Endothelial cell of umbilical vein (primary cell): ENCODE results near the gene POGZ. TPM values are rescaled to one million over a fixed set of nuclear protein-coding genes. Genes with fewer than 3 reads are reported as not detected.

Experiments
- BruUV-seq: library from RNA; stranded (reverse); fragments of 400-500 nt; replicated peaks from 2 replicates; lab custom pipeline; 2021; lab: Mats Ljungman, UMichigan
- CTCF ChIA-PET: fragments of 300-600, 350-600 bp; sonication (Branson Sonifier 250); formaldehyde crosslinking; loops from one replicate; lab custom pipeline; 2021; ENCODE audit warnings: antibody characterized with exemption, inconsistent platforms; lab: Charles Lee
- POLR2A ChIA-PET: fragments of 300-600, 350-600 bp; sonication (Branson Sonifier 250); formaldehyde crosslinking; loops from one replicate; lab custom pipeline; 2021; ENCODE audit warnings: antibody characterized with exemption, inconsistent platforms; lab: Charles Lee
- DNase-seq: peaks from one replicate; pipeline ENCODE4 v3.0.0-alpha.2; 2011; ENCODE audit warnings: low read depth, low spot score
- FAIRE-seq: peaks from 2 replicates; lab custom pipeline; 2011; peaks lifted over from hg19 to GRCh38; lab: Jason Lieb, UNC
- H2AFZ ChIP-seq: 2 replicates; pipeline ENCODE4 v1.6.0; 2012; ENCODE audit warnings: low read depth, low read length, control low read depth, inconsistent platforms
- H3K27ac ChIP-seq: 2 replicates; pipeline ENCODE4 v1.5.1; 2011; ENCODE audit warnings: low read depth, mild to moderate bottlenecking, control low read depth, low read length, moderate library complexity; ENCODE audit not compliant: insufficient read depth
- H3K27me3 ChIP-seq, 2 experiments: 2 replicates each; pipeline versions ENCODE4 v1.6.0 to v1.6.1; 2011; ENCODE audit warnings: low read length in 2 of 2, mixed read lengths in 1 of 2; ENCODE audit not compliant: control insufficient read depth in 2 of 2, insufficient read depth in 2 of 2
- H3K36me3 ChIP-seq, 2 experiments: 2 replicates in 1 of 2; 3 replicates in 1 of 2; pipeline ENCODE4 v1.5.1; 2011; ENCODE audit warnings: low read length in 2 of 2, mild to moderate bottlenecking in 1 of 2, moderate library complexity in 1 of 2; ENCODE audit not compliant: control insufficient read depth in 2 of 2, insufficient read depth in 2 of 2; ENCODE audit errors: extremely low read depth in 1 of 2
- H3K4me1 ChIP-seq: 3 replicates; pipeline ENCODE4 v1.5.1; 2011; ENCODE audit warnings: mild to moderate bottlenecking, low read length; ENCODE audit not compliant: control insufficient read depth, insufficient read depth; ENCODE audit errors: extremely low read depth
- H3K4me2 ChIP-seq: 2 replicates; pipeline ENCODE4 v1.6.1; 2011; ENCODE audit warnings: low read length, control low read depth, mixed read lengths; ENCODE audit not compliant: insufficient read depth
- H3K4me3 ChIP-seq, 3 experiments: fragments of 200-600 bp in 1 of 3; sonication (generic), shearing (Covaris generic) in 1 of 3; replicated peaks in 1 of 3; 2 replicates each; pipeline ENCODE4 v1.5.1; 2011 to 2016; ENCODE audit warnings: control low read depth in 3 of 3, low read length in 3 of 3, mild to moderate bottlenecking in 2 of 3, inconsistent platforms in 1 of 3, low read depth in 1 of 3, moderate library complexity in 1 of 3; ENCODE audit not compliant: insufficient read depth in 1 of 3
- H3K79me2 ChIP-seq: 2 replicates; pipeline ENCODE4 v1.6.0; 2012; ENCODE audit warnings: low read length, inconsistent platforms; ENCODE audit not compliant: control insufficient read depth, insufficient read depth
- H3K9ac ChIP-seq: replicated peaks from 2 replicates; pipeline ENCODE3; 2011; ENCODE audit warnings: low read length, control low read depth; ENCODE audit not compliant: insufficient read depth; ENCODE audit errors: extremely low read depth
- H3K9me1 ChIP-seq: replicated peaks from 3 replicates; pipeline ENCODE4 v1.6.0; 2011; ENCODE audit warnings: mild to moderate bottlenecking, low read length; ENCODE audit not compliant: control insufficient read depth, insufficient read depth; ENCODE audit errors: extremely low read depth
- H3K9me3 ChIP-seq: replicated peaks from 2 replicates; pipeline ENCODE4 v1.5.1; 2012; ENCODE audit warnings: low read length, inconsistent platforms; ENCODE audit not compliant: control insufficient read depth, insufficient read depth
- H4K20me1 ChIP-seq: replicated peaks from 2 replicates; pipeline ENCODE3; 2011; ENCODE audit warnings: mild to moderate bottlenecking, low read length; ENCODE audit not compliant: control insufficient read depth, insufficient read depth; ENCODE audit errors: extremely low read depth
- EZH2 ChIP-seq: IDR thresholded peaks from 2 replicates; pipeline ENCODE4 v1.6.1; 2012; ENCODE audit warnings: borderline replicate concordance, low read depth, mild to moderate bottlenecking, moderate library complexity, low read length, inconsistent platforms; ENCODE audit not compliant: severe bottlenecking
- FOS ChIP-seq: IDR thresholded peaks from 2 replicates; pipeline ENCODE4 v1.6.1; 2011; ENCODE audit warnings: mild to moderate bottlenecking, low read length, moderate library complexity, borderline replicate concordance; ENCODE audit not compliant: insufficient read depth
- GATA2 ChIP-seq: IDR thresholded peaks from 2 replicates; pipeline ENCODE4 v1.7.0; 2011; ENCODE audit warnings: low read depth, mild to moderate bottlenecking, moderate library complexity, mixed read lengths, low read length; ENCODE audit not compliant: insufficient read length, insufficient read depth
- JUN ChIP-seq: IDR thresholded peaks from 2 replicates; pipeline ENCODE4 v1.6.1; 2011; ENCODE audit warnings: borderline replicate concordance, low read depth; ENCODE audit not compliant: insufficient read length, insufficient read depth
- MYC ChIP-seq: IDR thresholded peaks from one replicate; pipeline ENCODE4 v1.6.1; 2011; ENCODE audit warnings: mild to moderate bottlenecking, low read depth, low read length
- POLR2A ChIP-seq: IDR thresholded peaks from 2 replicates; pipeline ENCODE4 v1.6.1; 2012; ENCODE audit warnings: low read depth, mild to moderate bottlenecking, control low read depth, low read length
- POLR2AphosphoS5 ChIP-seq: IDR thresholded peaks from 2 replicates; pipeline ENCODE4 v1.6.1; 2012; ENCODE audit warnings: low read depth, mild to moderate bottlenecking, control low read depth, low read length, moderate library complexity; ENCODE audit not compliant: insufficient read depth
- dilution Hi-C: fragments of 300-500 bp; cut with MboI; formaldehyde crosslinking; loops from one replicate; pipeline ENCODE4 v1.15.0; 2019; ENCODE audit warnings: low sequenced_read_pairs; ENCODE audit not compliant: extremely low pct_ligation_motif_present
- intact Hi-C: fragments of 100-400 bp; cut with micrococcal nuclease; formaldehyde crosslinking; loops from one replicate; pipeline ENCODE4 v1.10.0; 2022
- polyA plus RNA-seq, 4 experiments: library from polyadenylated mRNA; depleted of rRNA in 3 of 4; stranded (reverse) in 3 of 4; unstranded in 1 of 4; fragments of >200 nt; gene quantifications; 2 replicates each; pipeline versions ENCODE4 v1.2.1 to v1.2.3, GENCODE V29; 2011 to 2012; ENCODE audit warnings: missing spikeins in 1 of 4
- total RNA-seq: library from RNA; stranded (reverse); gene quantifications from 2 replicates; pipeline ENCODE4 v1.2.3, GENCODE V29; 2021
- TF ChIP-seq, protein P1 (sequence below), 2 donors: IDR thresholded peaks; 1 replicate in 1 of 2; 2 replicates in 1 of 2; pipeline ENCODE4 v1.5.1; 2011; ENCODE audit warnings: low read length in 2 of 2, mild to moderate bottlenecking in 2 of 2, moderate library complexity in 2 of 2, control low read depth in 1 of 2, inconsistent platforms in 1 of 2, low read depth in 1 of 2; ENCODE audit not compliant: insufficient read depth in 1 of 2; ENCODE audit errors: extremely low read depth in 1 of 2
- TF ChIP-seq, protein P2 (sequence below): IDR thresholded peaks from 2 replicates; pipeline ENCODE4 v1.6.1; 2011; ENCODE audit not compliant: insufficient read depth, insufficient read length

POGZ gene
- total and polyA plus RNA-seq, 2 donors (not counting 3 experiments of a cell fraction or from before 2014, with no cell fraction given) = 50.7 to 96.7 TPM

DNA sequence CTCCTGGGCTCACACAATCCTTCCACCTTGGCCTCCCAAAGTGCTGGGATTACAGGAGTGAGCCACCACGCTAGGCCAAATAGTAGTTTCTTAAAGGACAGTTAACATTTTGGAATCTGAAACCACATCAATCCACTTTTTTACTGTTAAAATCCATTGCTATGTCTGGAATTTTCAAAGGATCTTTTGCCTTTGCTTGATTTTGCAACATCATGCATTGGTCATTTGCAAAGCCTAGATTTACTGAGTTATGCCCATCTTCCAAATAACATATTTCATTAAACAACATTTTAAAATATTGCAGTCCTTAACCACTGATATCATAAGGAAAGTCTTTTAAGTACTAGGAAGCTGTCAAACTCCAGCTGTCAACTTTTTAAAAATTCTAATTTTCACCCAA lies 3.3 kb downstream of the POGZ start:
- ChIA-PET CTCF (interaction anchor here (1.6 kb wide), 1 partner anchor 12 kb away, joined by 4 read pairs; no protein-coding TSS in a partner anchor), POLR2A (no interaction called here)
- BruUV-seq = no TSS peak

More for the DNA sequence above, 3.3 kb downstream of the POGZ start:
- no peak overlapping the region for H3K9ac ChIP-seq
- H3K79me2 ChIP-seq = peaks cover 66% of the 10 kb centered on the region
- dilution Hi-C loops (no loop called here), intact Hi-C loops (loop anchor here (5.0 kb wide), 1 partner anchor 156 kb away; the partner anchor contains the start of gene SNX27)
- no peak overlapping the region for H3K4me3 ChIP-seq
- H3K27me3 ChIP-seq = no peaks in the 10 kb centered on the region
- no peak overlapping the region for H2AFZ ChIP-seq
- no peaks in the 10 kb centered on the region for H3K9me3 ChIP-seq
- TF ChIP-seq POLR2AphosphoS5 (no peak), MYC (no peak), POLR2A (no peak), GATA2 (no peak), JUN (no peak), EZH2 (no peak), FOS (no peak)
- TF ChIP-seq, protein P1, sequence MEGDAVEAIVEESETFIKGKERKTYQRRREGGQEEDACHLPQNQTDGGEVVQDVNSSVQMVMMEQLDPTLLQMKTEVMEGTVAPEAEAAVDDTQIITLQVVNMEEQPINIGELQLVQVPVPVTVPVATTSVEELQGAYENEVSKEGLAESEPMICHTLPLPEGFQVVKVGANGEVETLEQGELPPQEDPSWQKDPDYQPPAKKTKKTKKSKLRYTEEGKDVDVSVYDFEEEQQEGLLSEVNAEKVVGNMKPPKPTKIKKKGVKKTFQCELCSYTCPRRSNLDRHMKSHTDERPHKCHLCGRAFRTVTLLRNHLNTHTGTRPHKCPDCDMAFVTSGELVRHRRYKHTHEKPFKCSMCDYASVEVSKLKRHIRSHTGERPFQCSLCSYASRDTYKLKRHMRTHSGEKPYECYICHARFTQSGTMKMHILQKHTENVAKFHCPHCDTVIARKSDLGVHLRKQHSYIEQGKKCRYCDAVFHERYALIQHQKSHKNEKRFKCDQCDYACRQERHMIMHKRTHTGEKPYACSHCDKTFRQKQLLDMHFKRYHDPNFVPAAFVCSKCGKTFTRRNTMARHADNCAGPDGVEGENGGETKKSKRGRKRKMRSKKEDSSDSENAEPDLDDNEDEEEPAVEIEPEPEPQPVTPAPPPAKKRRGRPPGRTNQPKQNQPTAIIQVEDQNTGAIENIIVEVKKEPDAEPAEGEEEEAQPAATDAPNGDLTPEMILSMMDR (IDR thresholded peaks at IDR 0.05; ENCODE audit: extremely low read depth in 1 of 2, insufficient read depth in 1 of 2, low read depth in 1 of 2, low read length in 2 of 2) = no peak
- TF ChIP-seq, protein P2, sequence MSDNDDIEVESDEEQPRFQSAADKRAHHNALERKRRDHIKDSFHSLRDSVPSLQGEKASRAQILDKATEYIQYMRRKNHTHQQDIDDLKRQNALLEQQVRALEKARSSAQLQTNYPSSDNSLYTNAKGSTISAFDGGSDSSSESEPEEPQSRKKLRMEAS = no peak
- peaks cover 9% of the 10 kb centered on the region for H3K4me1 ChIP-seq
- FAIRE-seq (no peak), DNase-seq (no peak)
- no peak overlapping the region for H3K27ac ChIP-seq
- no peak overlapping the region for H3K4me2 ChIP-seq
- H3K9me1 ChIP-seq = no peaks in the 10 kb centered on the region
- no peaks in the 10 kb centered on the region for H4K20me1 ChIP-seq
- H3K36me3 ChIP-seq = no peaks in the 10 kb centered on the region
